Heart right ventricle (tissue), 16 donors: ENCODE measurements around the gene FGGY. TPM values are rescaled to one million over a fixed set of nuclear protein-coding genes. Genes with fewer than 3 reads are reported as not detected.

Experiments
- ATAC-seq, 8 donors: fragments of 200-7000 bp; cut with Tn5 transposase; one replicate each; pipeline ENCODE4 v1.9.1; 2020; ENCODE audit warnings: mild to moderate bottlenecking in 8 of 8, moderate library complexity in 8 of 8, moderate number of reproducible peaks in 1 of 8
- DNase-seq, 2 donors: peaks; one replicate each; pipeline ENCODE4 v3.0.0-alpha.2; 2020
- H3K27ac ChIP-seq, 10 donors: fragments of 200-600 bp; sonication (generic) in 2 of 10; one replicate each; pipeline versions ENCODE4 v1.5.0 to v1.8.0; 2020 to 2022; ENCODE audit warnings: mild to moderate bottlenecking in 3 of 10
- H3K27me3 ChIP-seq, 7 donors: fragments of 200-600 bp; one replicate each; pipeline ENCODE4 v1.8.0; 2021 to 2022; ENCODE audit warnings: mild to moderate bottlenecking in 2 of 7
- H3K36me3 ChIP-seq, 9 donors: fragments of 200-600 bp; sonication (generic) in 1 of 9; one replicate each; pipeline versions ENCODE4 v1.5.0 to v1.8.0; 2020 to 2022; ENCODE audit warnings: mild to moderate bottlenecking in 2 of 9
- H3K4me1 ChIP-seq, 9 donors: fragments of 200-600 bp; sonication (generic) in 1 of 9; one replicate each; pipeline versions ENCODE4 v1.5.0 to v1.8.0; 2020 to 2022; ENCODE audit warnings: mild to moderate bottlenecking in 4 of 9
- H3K4me3 ChIP-seq, 10 donors: fragments of 200-600 bp; sonication (generic) in 2 of 10; one replicate each; pipeline versions ENCODE4 v1.5.0 to v1.8.0; 2020 to 2022; ENCODE audit warnings: mild to moderate bottlenecking in 7 of 10, moderate library complexity in 2 of 10
- H3K9me3 ChIP-seq, 11 donors: fragments of 200-600 bp in 10 of 11; sonication (generic) in 2 of 11; one replicate each; pipeline versions ENCODE4 v1.5.0 to v1.8.0; 2013 to 2022; ENCODE audit warnings: mild to moderate bottlenecking in 2 of 11, control low read depth in 1 of 11, moderate library complexity in 1 of 11
- CTCF ChIP-seq, 9 donors: fragments of 200-600 bp; sonication (generic) in 2 of 9; IDR thresholded peaks; one replicate each; pipeline versions ENCODE4 v1.5.0 to v1.8.0; 2021 to 2022; ENCODE audit warnings: antibody characterized with exemption in 9 of 9, mild to moderate bottlenecking in 5 of 9, moderate library complexity in 1 of 9
- WGBS, 2 donors: extraction: QIAGEN DNeasy Blood & Tissue Kit; methylation state at CpG; one replicate each; pipeline ENCODE4 v1.1.7; 2013; ENCODE audit warnings: inconsistent platforms in 1 of 2; 5-methylcytosine and 5-hydroxymethylcytosine counted together
- intact Hi-C, 10 donors: fragments of 100-400 bp; cut with DNase I; formaldehyde crosslinking; loops; one replicate each; pipeline versions ENCODE4 v1.11.1 to v1.14.2; 2022
- polyA plus RNA-seq, 2 donors: library from polyadenylated mRNA; stranded (reverse); fragments of 200-250 nt; gene quantifications; one replicate each; pipeline ENCODE4 v1.2.3, GENCODE V29; 2013
- total RNA-seq, 10 donors: library from RNA; stranded (reverse); fragmentation: NEBNext Ultra II Directional in 3 of 10; extraction: Animal tissue kit (Norgen Biotek cat#: 25700) in 3 of 10; gene quantifications; one replicate each; pipeline versions ENCODE4 v1.2.1 to v1.2.4, GENCODE V29; 2021 to 2023
- donor health status: Arrhythmogenic right ventricular cardiomyopathy.
- donor health status: ischemic (EF 13 %, LVEDD 7.1; RV severe dilation, severe dysfunction).
- donor health status: healthy with polysubstance abuse.
- donor health status: DM: no; HTN: yes; CAD: no.
- donor health status: DM: no; HTN: no; CAD: no.
- donor health status: ischemic (EF 25% LVEDD 6.9; RV normal size, moderate dysfunction).
- donor health status: ischemic (EF 25% LVEDD 5.7; RV mildly dilated, moderate dysfunction).
- donor health status: healthy.
- donor health status: DM: yes; HTN: yes; CAD: no.
- donor health status: Ischemic cardiomyopathy.
- donor health status: ischemic (EF 35%, LVEDD 5.7; RV mildly dilated, moderate dysfunction).
- donor health status: nonischemic (EF 11% LVEDD 7.7; RV severe dilation, severe dysfunction).
- donor health status: DM: yes; HTN: yes; CAD: no.
- donor health status: PGD.
- donor health status: ischemic (EF 29% LVEDD 5.4; RV normal size, mild dysfunction).
- donor health status: nonischemic (EF 23%, LVEDD 6.1; RV moderate dilation, normal function).

Gene FGGY
- total and polyA plus RNA-seq, 12 donors: 3.1 to 51.8 (median 34.7) TPM

- Histone ChIP-seq H3K9me3 (no peaks in the 10 kb centered on the region), H3K4me3 (no peak overlapping the region), H3K27ac (peak overlapping the region in 2 of 10 donors; percentile 1 to 13), H3K27me3 (no peaks in the 10 kb centered on the region), H3K4me1 (peaks cover 0 to 35% (median 14%) of the 10 kb centered on the region in 9 donors), H3K36me3 (no peaks in the 10 kb centered on the region)
- DNase-seq (peak; percentile 31 to 72), ATAC-seq (peak; percentile 45 to 78 (median 68))
- 44 to 57% methylated on average over 6 of the region's 6 CpGs for WGBS, 2 donors
- intact Hi-C loops: no loop called here
- TF ChIP-seq CTCF (IDR thresholded peaks at IDR 0.05): no peak
Observed at GRCh38 chr1:59422921-59423575, 126.2 kb downstream of the FGGY start.

- ATAC-seq (peak in 7 of 8 donors; percentile 18 to 72 (median 63)), DNase-seq (peak in 1 of 2 donors; percentile 24)
- intact Hi-C loops: no loop called here
- TF ChIP-seq CTCF (IDR thresholded peaks at IDR 0.05): no peak
- no peaks in the 10 kb centered on the region for H3K9me3 ChIP-seq
- H3K27me3 ChIP-seq: no peaks in the 10 kb centered on the region
- H3K27ac ChIP-seq: no peak overlapping the region
- peaks cover 0 to 18% (median 11%) of the 10 kb centered on the region in 9 donors for H3K4me1 ChIP-seq
- WGBS, 2 donors: 59 to 70% methylated on average over 7 of the region's 7 CpGs
- H3K36me3 ChIP-seq: no peaks in the 10 kb centered on the region
- H3K4me3 ChIP-seq: no peak overlapping the region
Observed at GRCh38 chr1:59427155-59427554, 130.3 kb downstream of the FGGY start.

- H3K27ac ChIP-seq: no peak overlapping the region
- H3K4me3 ChIP-seq: no peak overlapping the region
- TF ChIP-seq CTCF (IDR thresholded peaks at IDR 0.05): no peak
- H3K27me3 ChIP-seq: no peaks in the 10 kb centered on the region
- H3K4me1 ChIP-seq: peaks cover 0 to 12% (median 4%) of the 10 kb centered on the region in 9 donors
- intact Hi-C loops: no loop called here
- no peaks in the 10 kb centered on the region for H3K9me3 ChIP-seq
- DNase-seq: no peak
- ATAC-seq: no peak
- H3K36me3 ChIP-seq: no peaks in the 10 kb centered on the region
Observed at GRCh38 chr1:59427784-59428183, 130.9 kb downstream of the FGGY start.

- Histone ChIP-seq H3K27ac (no peak overlapping the region), H3K9me3 (no peaks in the 10 kb centered on the region), H3K27me3 (no peaks in the 10 kb centered on the region), H3K36me3 (no peaks in the 10 kb centered on the region), H3K4me3 (no peak overlapping the region), H3K4me1 (peaks cover 0 to 17% (median 11%) of the 10 kb centered on the region in 9 donors)
- intact Hi-C loops: no loop called here
- 88 to 92% methylated on average over 6 of the region's 6 CpGs for WGBS, 2 donors
- DNase-seq (no peak), ATAC-seq (no peak)
- no peak for TF ChIP-seq CTCF (IDR thresholded peaks at IDR 0.05)
Observed at GRCh38 chr1:59428828-59429227, 131.9 kb downstream of the FGGY start.
